HepG2 (cell line): ENCODE measurements around the gene TBX19. TPM values are rescaled to one million over a fixed set of nuclear protein-coding genes. Genes with fewer than 3 reads are reported as not detected.

Experiments used
- ATAC-seq: fragments of 200-7000 bp; cut with Tn5 transposase; 3 replicates; pipeline ENCODE4 v1.9.1; 2020; ENCODE audit warnings: mild to moderate bottlenecking, moderate library complexity
- BruUV-seq: library from RNA; stranded (reverse); fragments of 400-500 nt; replicated peaks from 2 replicates; lab custom pipeline; 2021; lab: Mats Ljungman, UMichigan
- CTCF ChIA-PET: fragments of 300-600 bp; formaldehyde crosslinking; extraction: SDS; loops from one replicate; lab custom pipeline; 2021; ENCODE audit warnings: low total read pairs, inconsistent platforms, low intra/inter-chr PET ratio; lab: Yijun Ruan, JAX
- POLR2A ChIA-PET: fragments of 350-600 bp; sonication (Branson Sonifier 250); formaldehyde crosslinking; loops from one replicate; lab custom pipeline; 2020; ENCODE audit warnings: antibody characterized with exemption, inconsistent platforms; lab: Yijun Ruan, JAX
- DNase-seq: peaks from one replicate; pipeline ENCODE4 v3.0.0-alpha.2; 2015; ENCODE audit warnings: low spot score
- FAIRE-seq: peaks from 3 replicates; lab custom pipeline; 2011; peaks lifted over from hg19 to GRCh38; lab: Jason Lieb, UNC
- H2AFZ ChIP-seq: one replicate; pipeline ENCODE4 v1.6.1; 2011; ENCODE audit warnings: low read length, inconsistent platforms
- H3K27ac ChIP-seq: fragments of 300-600 bp; 3 replicates; pipeline ENCODE4 v1.8.0; 2011; ENCODE audit warnings: mixed run types, mild to moderate bottlenecking, mixed read lengths, low read length, inconsistent platforms; ENCODE audit not compliant: insufficient read depth; ENCODE audit errors: extremely low read length
- H3K27me3 ChIP-seq, 2 experiments: fragments of 200-600 bp in 1 of 2; 2 replicates in 1 of 2; 3 replicates in 1 of 2; pipeline versions ENCODE4 v1.6.0 to v1.8.0; 2011; ENCODE audit warnings: low read length in 2 of 2, mild to moderate bottlenecking in 2 of 2, moderate library complexity in 2 of 2, inconsistent platforms in 1 of 2; ENCODE audit not compliant: insufficient read depth in 2 of 2, control insufficient read depth in 1 of 2
- H3K36me3 ChIP-seq, 2 experiments: fragments of 200-600 bp in 1 of 2; replicated peaks in 1 of 2; 2 replicates in 1 of 2; 3 replicates in 1 of 2; pipeline versions ENCODE4 v1.5.1 to v1.8.0; 2011; ENCODE audit warnings: low read length in 2 of 2, inconsistent platforms in 1 of 2; ENCODE audit not compliant: insufficient read depth in 2 of 2, control insufficient read depth in 1 of 2
- H3K4me1 ChIP-seq: 2 replicates; pipeline ENCODE4 v1.5.1; 2012; ENCODE audit warnings: low read length, inconsistent platforms; ENCODE audit not compliant: insufficient read depth
- H3K4me2 ChIP-seq: 2 replicates; pipeline ENCODE4 v1.6.0; 2011; ENCODE audit warnings: low read depth, low read length, inconsistent platforms
- H3K4me3 ChIP-seq, 3 experiments: fragments of 200-600 bp in 1 of 3; sonication (generic), shearing (Covaris generic) in 1 of 3; replicated peaks in 1 of 3; 2 replicates each; pipeline ENCODE4 v1.5.1; 2011 to 2016; ENCODE audit warnings: low read length in 3 of 3, inconsistent platforms in 2 of 3, low read depth in 2 of 3, mild to moderate bottlenecking in 2 of 3, control low read depth in 1 of 3, mixed read lengths in 1 of 3; ENCODE audit not compliant: insufficient read depth in 1 of 3
- H3K79me2 ChIP-seq: one replicate; pipeline ENCODE4 v1.6.1; 2011; ENCODE audit warnings: low read length, inconsistent platforms; ENCODE audit not compliant: insufficient read depth
- H3K9ac ChIP-seq: 2 replicates; pipeline ENCODE4 v1.6.0; 2011; ENCODE audit warnings: mild to moderate bottlenecking, low read depth, low read length, inconsistent platforms; ENCODE audit not compliant: insufficient read depth
- H3K9me3 ChIP-seq: 2 replicates; pipeline ENCODE4 v1.5.1; 2012; ENCODE audit warnings: mild to moderate bottlenecking, low read length
- H4K20me1 ChIP-seq: 2 replicates; pipeline ENCODE4 v1.6.0; 2011; ENCODE audit warnings: inconsistent platforms, mild to moderate bottlenecking, low read length, moderate library complexity; ENCODE audit not compliant: insufficient read depth
- ARNT ChIP-seq: fragments of 450-650 bp; IDR thresholded peaks from 2 replicates; pipeline ENCODE4 v1.6.1; 2017
- BHLHE40 ChIP-seq: IDR thresholded peaks from 2 replicates; pipeline ENCODE4 v1.6.1; 2011; ENCODE audit warnings: low read length, improper control_type of control experiment
- ETV5 ChIP-seq: IDR thresholded peaks from 2 replicates; pipeline ENCODE4 v1.6.1; 2018; ENCODE audit warnings: missing biosample characterization, missing genetic modification reagents, inconsistent platforms, borderline replicate concordance
- JUN ChIP-seq: sonication (generic); formaldehyde crosslinking; IDR thresholded peaks from 2 replicates; pipeline ENCODE4 v1.4.0; 2020; ENCODE audit warnings: mild to moderate bottlenecking, missing genetic modification reagents
- KLF12 ChIP-seq: sonication (generic); formaldehyde crosslinking; IDR thresholded peaks from 2 replicates; pipeline ENCODE4 v1.4.0; 2020; ENCODE audit warnings: missing genetic modification reagents, borderline replicate concordance
- SCMH1 ChIP-seq: sonication (generic); formaldehyde crosslinking; IDR thresholded peaks from 2 replicates; pipeline ENCODE4 v1.9.0; 2021; ENCODE audit warnings: missing genetic modification reagents, mild to moderate bottlenecking, borderline replicate concordance
- TEAD3 ChIP-seq: optimal IDR thresholded peaks from 2 replicates; pipeline ENCODE3; 2016; ENCODE audit warnings: borderline replicate concordance
- ZEB1 ChIP-seq: IDR thresholded peaks from 2 replicates; pipeline ENCODE4 v1.6.1; 2012; ENCODE audit warnings: mild to moderate bottlenecking, low read depth, inconsistent platforms; ENCODE audit not compliant: insufficient replicate concordance
- ZNF784 ChIP-seq: sonication (generic); formaldehyde crosslinking; IDR thresholded peaks from 2 replicates; pipeline ENCODE4 v1.5.1; 2020; ENCODE audit warnings: missing genetic modification reagents, mild to moderate bottlenecking, borderline replicate concordance
- ZSCAN29 ChIP-seq: sonication (generic); formaldehyde crosslinking; conservative IDR thresholded peaks from 2 replicates; pipeline ENCODE4 v1.4.0; 2020; ENCODE audit warnings: mild to moderate bottlenecking, missing genetic modification reagents
- WGBS: methylation state at CpG from one replicate; pipeline ENCODE4 v1.1.6; 2017; ENCODE audit warnings: low lambda C conversion rate; 5-methylcytosine and 5-hydroxymethylcytosine counted together
- in situ Hi-C: cut with HindIII; loops from 2 replicates; pipeline ENCODE4 v1.10.0; 2017; ENCODE audit warnings: low pct_unique_long_range_greater_than_20kb; ENCODE audit not compliant: extremely low pct_ligation_motif_present
- intact Hi-C: fragments of 100-400 bp; cut with micrococcal nuclease; formaldehyde crosslinking; loops from one replicate; pipeline ENCODE4 v1.10.0; 2022; ENCODE audit not compliant: unreplicated experiment
- polyA plus RNA-seq, 8 experiments: library from polyadenylated mRNA; depleted of rRNA in 3 of 8; stranded (reverse) in 7 of 8; unstranded in 1 of 8; fragments of >200 nt; fragmentation: Illumina TruSeq in 4 of 8; extraction: Trizol in 4 of 8; gene quantifications; 2 replicates each; pipeline versions ENCODE4 v1.2.1 to v1.2.3, GENCODE V29; 2011 to 2016; ENCODE audit warnings: low read depth in 4 of 8, missing spikeins in 1 of 8, mixed read lengths in 1 of 8; ENCODE audit not compliant: insufficient read depth in 1 of 8
- total RNA-seq, 5 experiments: library from RNA; depleted of rRNA; stranded (reverse); fragments of >200 nt; fragmentation: Illumina TruSeq; extraction: Trizol; gene quantifications; 2 replicates each; pipeline ENCODE4 v1.2.3, GENCODE V29; 2016; ENCODE audit warnings: low read depth in 1 of 5
- TF ChIP-seq, protein P1 (sequence below): sonication (generic); formaldehyde crosslinking; IDR thresholded peaks from 2 replicates; pipeline ENCODE4 v1.8.0; 2022; ENCODE audit warnings: mild to moderate bottlenecking, missing genetic modification reagents; ENCODE audit not compliant: insufficient replicate concordance
- TF ChIP-seq, protein P2 (sequence below): sonication (generic); formaldehyde crosslinking; IDR thresholded peaks from 2 replicates; pipeline ENCODE4 v1.4.0; 2020; ENCODE audit warnings: missing genetic modification reagents
- TF ChIP-seq, protein P3 (sequence below): sonication (generic); formaldehyde crosslinking; IDR thresholded peaks from 2 replicates; pipeline ENCODE4 v1.5.1; 2020; ENCODE audit warnings: missing genetic modification reagents, mild to moderate bottlenecking, borderline replicate concordance

The TBX19 gene
- total and polyA plus RNA-seq, 2 of the 13 experiments (the other 11 are each of a cell fraction or from before 2014, with no cell fraction given) = 0.31 to 1.4 TPM

DNA sequence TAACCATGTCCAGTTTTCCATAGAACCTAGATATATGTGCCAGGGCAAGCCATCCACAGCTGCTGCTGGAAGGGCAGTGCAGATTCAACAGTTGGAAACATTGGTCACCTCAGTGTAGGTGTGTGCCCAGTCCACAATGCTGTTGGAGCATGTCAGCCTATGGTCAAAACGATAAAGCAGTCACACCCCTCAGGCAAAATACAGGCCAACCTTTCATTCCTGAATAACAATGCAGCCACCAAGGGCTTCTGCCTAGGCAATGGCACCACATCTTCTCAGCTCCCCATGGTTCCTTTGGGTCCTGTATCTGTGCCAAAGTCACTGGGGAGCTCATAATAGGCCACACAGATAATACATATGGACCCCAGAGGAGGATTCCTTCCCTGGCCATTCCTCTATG lies 15.1 kb upstream of the TBX19 start:
- no TSS peak for BruUV-seq

More for the DNA sequence above, 15.1 kb upstream of the TBX19 start:
- no peak for DNase-seq
- ChIA-PET CTCF (no interaction called here), POLR2A (no interaction called here)
- H3K9ac ChIP-seq = no peak overlapping the region
- FAIRE-seq = no peak
- no CpG with 5 or more reads among the region's 1 CpG for WGBS
- ATAC-seq = no peak
- H3K36me3 ChIP-seq = no peaks in the 10 kb centered on the region
- no peak overlapping the region for H3K4me3 ChIP-seq
- no peak overlapping the region for H3K27ac ChIP-seq
- no peak overlapping the region for H2AFZ ChIP-seq
- in situ Hi-C loops = no loop called here
- no peaks in the 10 kb centered on the region for H3K79me2 ChIP-seq
- TF ChIP-seq ZEB1 = no peak
- TF ChIP-seq, protein P1, sequence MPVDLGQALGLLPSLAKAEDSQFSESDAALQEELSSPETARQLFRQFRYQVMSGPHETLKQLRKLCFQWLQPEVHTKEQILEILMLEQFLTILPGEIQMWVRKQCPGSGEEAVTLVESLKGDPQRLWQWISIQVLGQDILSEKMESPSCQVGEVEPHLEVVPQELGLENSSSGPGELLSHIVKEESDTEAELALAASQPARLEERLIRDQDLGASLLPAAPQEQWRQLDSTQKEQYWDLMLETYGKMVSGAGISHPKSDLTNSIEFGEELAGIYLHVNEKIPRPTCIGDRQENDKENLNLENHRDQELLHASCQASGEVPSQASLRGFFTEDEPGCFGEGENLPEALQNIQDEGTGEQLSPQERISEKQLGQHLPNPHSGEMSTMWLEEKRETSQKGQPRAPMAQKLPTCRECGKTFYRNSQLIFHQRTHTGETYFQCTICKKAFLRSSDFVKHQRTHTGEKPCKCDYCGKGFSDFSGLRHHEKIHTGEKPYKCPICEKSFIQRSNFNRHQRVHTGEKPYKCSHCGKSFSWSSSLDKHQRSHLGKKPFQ (CRISPR knock-in tag) = no peak
- TF ChIP-seq TEAD3 (CRISPR knock-in tag) = no peak
- TF ChIP-seq BHLHE40 = no peak
- TF ChIP-seq JUN = no peak
- TF ChIP-seq, protein P2, sequence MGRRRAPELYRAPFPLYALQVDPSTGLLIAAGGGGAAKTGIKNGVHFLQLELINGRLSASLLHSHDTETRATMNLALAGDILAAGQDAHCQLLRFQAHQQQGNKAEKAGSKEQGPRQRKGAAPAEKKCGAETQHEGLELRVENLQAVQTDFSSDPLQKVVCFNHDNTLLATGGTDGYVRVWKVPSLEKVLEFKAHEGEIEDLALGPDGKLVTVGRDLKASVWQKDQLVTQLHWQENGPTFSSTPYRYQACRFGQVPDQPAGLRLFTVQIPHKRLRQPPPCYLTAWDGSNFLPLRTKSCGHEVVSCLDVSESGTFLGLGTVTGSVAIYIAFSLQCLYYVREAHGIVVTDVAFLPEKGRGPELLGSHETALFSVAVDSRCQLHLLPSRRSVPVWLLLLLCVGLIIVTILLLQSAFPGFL (CRISPR knock-in tag) = no peak
- TF ChIP-seq, protein P3, sequence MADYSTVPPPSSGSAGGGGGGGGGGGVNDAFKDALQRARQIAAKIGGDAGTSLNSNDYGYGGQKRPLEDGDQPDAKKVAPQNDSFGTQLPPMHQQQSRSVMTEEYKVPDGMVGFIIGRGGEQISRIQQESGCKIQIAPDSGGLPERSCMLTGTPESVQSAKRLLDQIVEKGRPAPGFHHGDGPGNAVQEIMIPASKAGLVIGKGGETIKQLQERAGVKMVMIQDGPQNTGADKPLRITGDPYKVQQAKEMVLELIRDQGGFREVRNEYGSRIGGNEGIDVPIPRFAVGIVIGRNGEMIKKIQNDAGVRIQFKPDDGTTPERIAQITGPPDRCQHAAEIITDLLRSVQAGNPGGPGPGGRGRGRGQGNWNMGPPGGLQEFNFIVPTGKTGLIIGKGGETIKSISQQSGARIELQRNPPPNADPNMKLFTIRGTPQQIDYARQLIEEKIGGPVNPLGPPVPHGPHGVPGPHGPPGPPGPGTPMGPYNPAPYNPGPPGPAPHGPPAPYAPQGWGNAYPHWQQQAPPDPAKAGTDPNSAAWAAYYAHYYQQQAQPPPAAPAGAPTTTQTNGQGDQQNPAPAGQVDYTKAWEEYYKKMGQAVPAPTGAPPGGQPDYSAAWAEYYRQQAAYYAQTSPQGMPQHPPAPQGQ (CRISPR knock-in tag) = no peak
- TF ChIP-seq KLF12 = no peak
- no peak for TF ChIP-seq SCMH1 (CRISPR knock-in tag)
- no peak for TF ChIP-seq ETV5 (CRISPR knock-in tag)
- no peak for TF ChIP-seq ARNT
- no peak for TF ChIP-seq ZNF784
- no peak for TF ChIP-seq ZSCAN29
- intact Hi-C loops = no loop called here
- no peaks in the 10 kb centered on the region for H3K27me3 ChIP-seq
- H3K9me3 ChIP-seq = no peaks in the 10 kb centered on the region
- no peaks in the 10 kb centered on the region for H4K20me1 ChIP-seq
- no peaks in the 10 kb centered on the region for H3K4me1 ChIP-seq
- H3K4me2 ChIP-seq = no peak overlapping the region
